ENCODE measurements around the gene FREM2. TPM values are rescaled to one million over a fixed set of nuclear protein-coding genes. Genes with fewer than 3 reads are reported as not detected.

Gene FREM2
- total RNA-seq, 4 donors from 2014 or later = 0.72 to 3.1 (median 1.5) TPM

DNA sequence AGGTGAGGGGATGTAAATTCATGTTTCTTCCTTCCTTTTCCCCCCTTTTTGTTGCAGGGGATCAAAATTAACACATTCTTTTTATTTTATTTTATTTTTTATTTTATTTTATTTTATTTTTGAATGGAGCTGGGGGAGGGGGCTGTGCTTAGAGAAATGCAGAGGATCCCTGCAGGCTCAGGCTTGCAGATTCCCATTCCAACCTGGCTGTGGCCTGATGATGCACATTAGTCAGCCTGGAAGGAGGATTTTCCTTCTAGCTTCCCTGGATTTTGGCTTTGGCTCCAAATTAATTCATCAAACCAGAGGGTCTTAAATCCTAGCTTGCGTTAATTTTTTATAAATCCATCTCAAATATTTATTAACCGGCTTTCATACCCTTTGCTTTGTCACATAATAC, 67.0 kb downstream of the FREM2 start:
- Histone ChIP-seq H3K4me1 (no peaks in the 10 kb centered on the region), H3K4me3 (no peak overlapping the region), H3K9me3 (no peaks in the 10 kb centered on the region), H3K36me3 (no peaks in the 10 kb centered on the region), H3K27ac (no peak overlapping the region), H3K27me3 (peaks cover 5% of the 10 kb centered on the region)
- WGBS = 76% methylated on average over 2 of the region's 2 CpGs
- TF ChIP-seq EP300 (IDR thresholded peaks at IDR 0.05) (no peak), POLR2AphosphoS5 (IDR thresholded peaks at IDR 0.05) (no peak), POLR2A (IDR thresholded peaks at IDR 0.05) (no peak)
- TF ChIP-seq, protein P1, sequence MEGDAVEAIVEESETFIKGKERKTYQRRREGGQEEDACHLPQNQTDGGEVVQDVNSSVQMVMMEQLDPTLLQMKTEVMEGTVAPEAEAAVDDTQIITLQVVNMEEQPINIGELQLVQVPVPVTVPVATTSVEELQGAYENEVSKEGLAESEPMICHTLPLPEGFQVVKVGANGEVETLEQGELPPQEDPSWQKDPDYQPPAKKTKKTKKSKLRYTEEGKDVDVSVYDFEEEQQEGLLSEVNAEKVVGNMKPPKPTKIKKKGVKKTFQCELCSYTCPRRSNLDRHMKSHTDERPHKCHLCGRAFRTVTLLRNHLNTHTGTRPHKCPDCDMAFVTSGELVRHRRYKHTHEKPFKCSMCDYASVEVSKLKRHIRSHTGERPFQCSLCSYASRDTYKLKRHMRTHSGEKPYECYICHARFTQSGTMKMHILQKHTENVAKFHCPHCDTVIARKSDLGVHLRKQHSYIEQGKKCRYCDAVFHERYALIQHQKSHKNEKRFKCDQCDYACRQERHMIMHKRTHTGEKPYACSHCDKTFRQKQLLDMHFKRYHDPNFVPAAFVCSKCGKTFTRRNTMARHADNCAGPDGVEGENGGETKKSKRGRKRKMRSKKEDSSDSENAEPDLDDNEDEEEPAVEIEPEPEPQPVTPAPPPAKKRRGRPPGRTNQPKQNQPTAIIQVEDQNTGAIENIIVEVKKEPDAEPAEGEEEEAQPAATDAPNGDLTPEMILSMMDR (IDR thresholded peaks at IDR 0.05) = no peak
- DNase-seq (ENCODE audit: low spot score in 2 of 2) = no peak

DNA sequence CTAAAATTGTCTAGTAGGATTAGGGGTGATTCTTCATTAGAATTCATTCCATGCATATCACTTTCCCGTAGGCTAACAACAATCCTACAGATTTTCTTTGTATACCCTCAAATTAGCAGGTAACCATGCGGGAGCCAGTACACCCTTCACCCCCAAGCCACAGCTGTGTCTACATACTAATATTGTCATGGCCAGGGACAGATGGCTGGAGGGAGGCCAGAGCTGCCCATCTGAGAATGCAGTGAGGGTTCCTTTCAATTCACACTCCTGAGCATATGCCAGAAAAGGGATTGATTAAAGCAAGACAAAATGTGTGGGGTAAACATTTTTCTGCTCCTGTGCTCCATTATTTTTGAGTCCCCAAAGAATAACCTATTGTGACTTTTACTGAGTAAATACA, 68.9 kb downstream of the FREM2 start:
- DNase-seq (ENCODE audit: low spot score in 2 of 2) = no peak
- TF ChIP-seq POLR2A (IDR thresholded peaks at IDR 0.05) (no peak), EP300 (IDR thresholded peaks at IDR 0.05) (no peak), POLR2AphosphoS5 (IDR thresholded peaks at IDR 0.05) (no peak)
- TF ChIP-seq, protein P1 (IDR thresholded peaks at IDR 0.05) = no peak
- no peaks in the 10 kb centered on the region for H3K4me1 ChIP-seq

DNA sequence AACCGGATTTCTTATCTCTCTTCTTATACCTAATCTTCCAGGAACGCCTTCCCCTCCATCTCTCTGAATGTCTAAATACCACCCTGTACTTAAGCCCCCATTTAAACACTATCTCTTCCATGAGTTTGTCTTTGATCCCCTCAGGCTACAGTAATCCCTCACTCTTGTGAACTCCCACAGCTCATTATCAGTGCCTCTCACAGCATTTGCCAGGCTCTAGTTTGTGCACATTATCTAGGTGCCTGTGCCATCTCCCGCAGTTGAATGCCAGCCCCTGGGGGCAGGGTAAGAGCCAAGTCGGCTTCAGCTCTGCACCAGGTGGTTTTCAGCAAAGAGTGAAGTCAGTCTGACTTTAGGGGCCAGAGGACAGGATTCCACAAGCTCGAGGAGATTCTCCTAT, 71.4 kb downstream of the FREM2 start:
- no peak for DNase-seq (ENCODE audit: low spot score in 2 of 2)
- no peak overlapping the region for H3K4me3 ChIP-seq
- no peaks in the 10 kb centered on the region for H3K9me3 ChIP-seq
- 33% methylated on average over 4 of the region's 5 CpGs for WGBS
- peaks cover 5% of the 10 kb centered on the region for H3K27me3 ChIP-seq
- H3K4me1 ChIP-seq = no peaks in the 10 kb centered on the region
- no peak overlapping the region for H3K27ac ChIP-seq
- no peaks in the 10 kb centered on the region for H3K36me3 ChIP-seq
- TF ChIP-seq, protein P1 (IDR thresholded peaks at IDR 0.05) = no peak

More for the DNA sequence above, 68.9 kb downstream of the FREM2 start:
- Histone ChIP-seq H3K9me3 (no peaks in the 10 kb centered on the region), H3K4me3 (no peak overlapping the region), H3K27ac (no peak overlapping the region), H3K36me3 (no peaks in the 10 kb centered on the region), H3K27me3 (peaks cover 5% of the 10 kb centered on the region)
- 84% methylated on average over 2 of the region's 2 CpGs for WGBS

DNA sequence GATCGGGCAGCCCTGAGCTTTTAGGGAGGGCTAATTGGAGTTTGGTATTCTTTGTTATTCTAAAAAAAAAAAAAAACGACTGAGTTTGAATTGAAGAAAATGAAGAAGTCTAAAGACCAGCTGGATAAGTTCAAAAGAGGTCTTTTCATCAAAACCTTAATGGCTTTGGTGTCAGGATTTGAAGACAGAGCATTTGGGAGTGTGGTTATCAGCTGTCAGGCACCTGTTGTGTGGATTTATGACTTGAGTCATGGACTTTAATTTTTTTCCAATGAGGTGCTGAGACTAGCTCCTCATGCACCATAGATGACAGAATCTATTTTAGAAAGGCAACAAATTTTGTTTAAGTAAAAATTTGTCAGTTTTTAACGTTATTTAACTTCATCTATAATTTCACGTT, 72.5 kb downstream of the FREM2 start:
- H3K4me3 ChIP-seq = no peak overlapping the region
- H3K27ac ChIP-seq = no peak overlapping the region
- peaks cover 5% of the 10 kb centered on the region for H3K27me3 ChIP-seq
- no peaks in the 10 kb centered on the region for H3K9me3 ChIP-seq
- 64% methylated on average over 4 of the region's 4 CpGs for WGBS
- no peak for TF ChIP-seq POLR2A (IDR thresholded peaks at IDR 0.05)
- no peak for TF ChIP-seq EP300 (IDR thresholded peaks at IDR 0.05)
- TF ChIP-seq, protein P1 (IDR thresholded peaks at IDR 0.05) = no peak
- no peak for TF ChIP-seq POLR2AphosphoS5 (IDR thresholded peaks at IDR 0.05)
- no peaks in the 10 kb centered on the region for H3K4me1 ChIP-seq
- no peak for DNase-seq (ENCODE audit: low spot score in 2 of 2)
- no peaks in the 10 kb centered on the region for H3K36me3 ChIP-seq

DNA sequence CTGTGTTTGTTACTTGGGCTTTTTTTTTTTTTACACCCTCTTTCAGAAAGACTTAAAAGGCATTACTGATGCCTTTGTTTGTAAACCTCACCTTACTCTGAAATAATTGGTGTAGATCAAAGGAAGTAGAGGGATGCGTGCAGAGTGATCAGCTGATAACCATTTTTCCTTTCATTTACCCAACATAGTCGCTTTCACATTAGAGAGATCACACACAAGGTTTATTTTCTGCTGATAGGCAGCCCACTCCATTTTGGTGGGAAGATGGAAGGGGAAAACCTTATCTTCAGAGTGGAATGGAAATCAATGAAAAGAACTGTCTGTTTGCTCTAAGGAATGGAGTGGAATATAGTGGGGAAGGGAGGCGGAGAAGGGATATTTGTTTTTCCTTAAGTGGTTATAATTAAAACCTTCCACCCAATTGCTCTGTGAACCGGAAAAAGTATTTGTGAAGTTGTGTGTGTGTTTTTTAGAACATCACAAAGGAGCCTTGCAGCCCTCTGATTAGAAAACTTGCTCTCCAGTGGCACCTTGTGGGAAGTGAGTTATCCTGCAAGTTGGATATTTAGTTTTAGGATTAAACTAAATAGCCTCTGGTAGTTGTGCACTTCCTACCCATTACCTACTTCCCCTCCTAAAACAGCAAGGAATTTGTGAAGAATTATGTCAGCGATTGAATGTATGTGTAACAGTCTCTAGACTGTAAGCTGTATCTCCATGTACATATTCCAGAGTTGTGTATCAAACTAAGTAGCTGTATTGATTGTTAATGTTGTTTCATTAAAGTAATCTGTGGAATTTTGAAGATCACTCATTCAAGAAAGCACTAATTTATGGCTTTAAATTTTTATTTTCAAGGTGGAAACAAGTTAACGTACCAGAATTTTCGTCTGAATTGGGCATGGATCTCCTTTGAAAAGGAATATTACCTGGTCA, 76.8 kb downstream of the FREM2 start:
- DNase-seq (ENCODE audit: low spot score in 2 of 2) = no peak
- Histone ChIP-seq H3K4me1 (no peaks in the 10 kb centered on the region), H3K9me3 (no peaks in the 10 kb centered on the region), H3K36me3 (no peaks in the 10 kb centered on the region), H3K4me3 (no peak overlapping the region), H3K27ac (no peak overlapping the region), H3K27me3 (no peaks in the 10 kb centered on the region)
- TF ChIP-seq POLR2A (IDR thresholded peaks at IDR 0.05) = no peak
- TF ChIP-seq, protein P1 (IDR thresholded peaks at IDR 0.05) = peak in 1 of 2 donors; percentile 30
- TF ChIP-seq POLR2AphosphoS5 (IDR thresholded peaks at IDR 0.05) = no peak
- 29% methylated on average over 7 of the region's 7 CpGs for WGBS

Data from suprapubic skin (tissue), 4 donors.